Stomach smooth muscle (tissue), 2 donors: Measurements from ENCODE around the gene JADE2.
"Not testable (repeated sequence)": the region's sequence is repeated elsewhere in the genome, so short reads cannot be mapped to it uniquely, and the experiment has no call there.

Source experiments
- H3K27ac ChIP-seq: one replicate; pipeline ENCODE4 v1.7.0; 2013; ENCODE audit warnings: mild to moderate bottlenecking, low read length, inconsistent platforms
- H3K27me3 ChIP-seq, 2 donors: one replicate each; pipeline ENCODE4 v1.7.0; 2013; ENCODE audit warnings: low read length in 2 of 2; ENCODE audit not compliant: insufficient read depth in 2 of 2, control insufficient read depth in 1 of 2
- H3K36me3 ChIP-seq, 2 donors: one replicate each; pipeline ENCODE4 v1.7.0; 2013; ENCODE audit warnings: low read length in 2 of 2; ENCODE audit not compliant: control insufficient read depth in 2 of 2, insufficient read depth in 2 of 2
- H3K4me1 ChIP-seq: one replicate; pipeline ENCODE4 v1.7.0; 2013; ENCODE audit warnings: low read length; ENCODE audit not compliant: control insufficient read depth, insufficient read depth
- H3K4me3 ChIP-seq, 2 donors: one replicate each; pipeline ENCODE4 v1.7.0; 2013; ENCODE audit warnings: low read length in 2 of 2
- H3K9ac ChIP-seq, 2 donors: one replicate each; pipeline ENCODE4 v1.7.0; 2013; ENCODE audit warnings: low read length in 2 of 2, mild to moderate bottlenecking in 1 of 2
- H3K9me3 ChIP-seq, 2 donors: one replicate each; pipeline ENCODE4 v1.7.0; 2013; ENCODE audit warnings: low read length in 2 of 2; ENCODE audit not compliant: control insufficient read depth in 2 of 2
- donor health status: healthy.
- donor health status: Pancreatic carcinoma.

The JADE2 gene

DNA sequence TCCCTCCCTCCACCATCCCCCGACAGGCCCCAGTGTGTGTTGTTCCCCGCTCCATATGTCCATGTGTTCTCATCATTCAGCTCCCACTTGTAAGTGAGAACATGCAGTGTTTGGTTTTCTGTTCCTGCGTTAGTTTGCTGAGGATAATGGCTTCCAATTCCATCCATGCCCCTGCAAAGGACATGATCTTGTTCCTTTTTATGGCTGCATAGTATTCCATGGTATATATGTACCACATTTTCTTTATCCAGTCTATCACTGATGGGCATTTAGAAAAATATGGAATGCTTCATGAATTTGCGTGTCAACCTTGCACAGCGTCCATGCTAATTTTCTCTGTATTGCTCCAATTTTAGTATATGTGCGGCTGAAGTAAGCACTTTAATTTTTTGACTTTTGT, 25.6 kb upstream of the JADE2 start:
- not testable (repeated sequence) for H3K9ac ChIP-seq, H3K4me3 ChIP-seq, H3K27me3 ChIP-seq, H3K4me1 ChIP-seq, H3K9me3 ChIP-seq, H3K36me3 ChIP-seq, H3K27ac ChIP-seq

DNA sequence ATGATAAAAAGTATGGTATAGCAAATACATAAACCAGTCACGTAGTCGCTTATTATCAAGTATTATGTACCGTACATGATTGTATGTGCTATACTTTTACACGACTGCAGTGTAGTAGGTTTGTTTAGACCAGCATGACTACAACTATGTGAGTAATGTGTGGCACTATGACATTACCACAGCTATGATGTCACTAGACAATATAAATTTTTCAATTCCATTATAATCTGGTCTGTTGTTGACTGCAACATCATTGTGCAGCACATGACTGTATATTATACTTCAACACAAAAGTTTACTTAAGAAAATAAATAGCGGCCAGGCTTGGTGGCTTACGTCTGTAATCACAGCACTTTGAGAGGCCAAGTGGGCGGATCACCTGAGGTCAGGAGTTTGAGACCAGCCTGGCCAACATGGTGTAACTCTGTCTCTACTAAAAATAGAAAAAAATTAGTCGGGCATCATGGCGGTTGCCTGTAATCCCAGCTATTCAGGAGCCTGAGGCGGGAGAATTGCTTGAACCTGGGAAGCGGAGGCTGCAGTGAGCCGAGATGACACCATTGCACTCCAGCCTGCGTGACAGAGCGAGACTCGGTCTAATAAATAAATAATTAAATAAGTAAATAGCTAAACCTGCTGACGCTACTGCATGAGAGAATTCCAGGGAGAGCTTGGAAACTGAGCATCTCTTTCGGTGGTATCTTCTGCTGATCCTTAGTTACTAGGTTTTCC, 24.6 kb upstream of the JADE2 start:
- Histone ChIP-seq H3K27ac (no peak overlapping the region), H3K27me3 (no peaks in the 10 kb centered on the region), H3K4me3 (no peak overlapping the region), H3K9me3 (no peaks in the 10 kb centered on the region), H3K9ac (no peak overlapping the region), H3K4me1 (peaks cover 4% of the 10 kb centered on the region), H3K36me3 (no peaks in the 10 kb centered on the region)

DNA sequence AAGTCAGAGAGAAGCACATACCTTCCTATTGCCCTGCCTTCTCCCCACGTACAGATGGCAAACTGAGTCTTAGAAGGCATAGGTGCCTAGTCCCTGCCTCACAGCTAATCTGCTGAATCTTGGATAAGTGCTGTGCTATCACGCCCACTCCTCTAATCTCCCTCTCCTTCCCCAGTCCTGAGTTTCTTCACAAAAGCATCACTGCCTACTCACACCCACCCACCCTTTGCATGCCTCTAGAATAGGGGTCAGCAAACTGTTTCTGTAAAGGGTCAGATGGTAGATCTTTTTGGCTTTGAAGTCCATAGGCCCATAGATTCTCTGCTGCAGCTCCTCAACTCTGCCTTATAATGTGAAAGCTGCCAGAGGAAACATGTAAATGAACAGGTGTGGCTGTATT, 23.2 kb upstream of the JADE2 start:
- no peaks in the 10 kb centered on the region for H3K36me3 ChIP-seq
- no peaks in the 10 kb centered on the region for H3K9me3 ChIP-seq
- no peaks in the 10 kb centered on the region for H3K27me3 ChIP-seq
- H3K4me1 ChIP-seq: peaks cover 9% of the 10 kb centered on the region
- H3K27ac ChIP-seq: no peak overlapping the region
- no peak overlapping the region for H3K9ac ChIP-seq
- H3K4me3 ChIP-seq: no peak overlapping the region

DNA sequence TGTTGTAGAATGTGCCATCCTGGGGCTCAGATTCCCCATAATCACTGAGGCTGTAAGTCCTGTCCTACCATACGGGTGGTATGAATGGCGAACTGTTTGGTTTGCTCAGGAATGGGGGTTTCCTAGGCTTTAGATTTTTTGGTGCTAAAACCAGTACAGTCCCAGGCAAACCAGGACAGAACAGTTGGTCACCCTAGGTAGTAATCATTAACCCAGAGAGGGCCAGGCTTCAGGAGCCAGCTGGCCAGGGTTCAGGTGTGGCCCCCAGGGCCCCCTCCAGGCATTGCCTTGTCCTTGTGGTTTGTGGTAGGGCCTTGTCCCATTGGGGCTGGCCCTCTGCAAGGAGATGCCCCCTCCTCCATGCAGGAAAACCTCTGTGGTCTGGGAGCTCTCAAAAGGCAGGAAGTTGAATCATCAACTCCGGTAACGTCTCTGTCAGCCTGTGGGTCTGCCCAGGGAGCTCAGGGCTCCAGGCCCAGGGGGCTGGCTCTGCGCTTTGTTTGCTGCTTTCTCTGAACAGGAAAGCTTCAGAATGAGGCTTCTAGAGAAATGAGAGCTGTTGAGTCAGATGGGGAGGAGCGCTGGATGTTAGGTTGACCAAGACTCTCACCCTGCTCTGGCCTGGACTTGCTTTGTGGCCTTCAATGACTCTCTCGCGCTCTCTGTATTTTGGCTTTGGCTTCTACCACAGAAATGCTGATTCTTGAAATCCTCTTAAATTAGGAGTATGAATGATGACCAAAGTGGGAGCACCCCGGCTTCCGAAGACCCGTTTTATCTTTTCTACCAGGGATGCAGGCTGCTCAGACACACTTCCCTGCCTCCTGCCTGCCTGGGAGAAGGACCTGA, 22.2 kb upstream of the JADE2 start:
- no peak overlapping the region for H3K4me3 ChIP-seq
- no peaks in the 10 kb centered on the region for H3K27me3 ChIP-seq
- peak overlapping the region; percentile 13 to 25 for H3K9ac ChIP-seq
- no peaks in the 10 kb centered on the region for H3K36me3 ChIP-seq
- H3K9me3 ChIP-seq: no peaks in the 10 kb centered on the region
- H3K4me1 ChIP-seq: peaks cover 9% of the 10 kb centered on the region
- peak overlapping the region; percentile 55 for H3K27ac ChIP-seq

DNA sequence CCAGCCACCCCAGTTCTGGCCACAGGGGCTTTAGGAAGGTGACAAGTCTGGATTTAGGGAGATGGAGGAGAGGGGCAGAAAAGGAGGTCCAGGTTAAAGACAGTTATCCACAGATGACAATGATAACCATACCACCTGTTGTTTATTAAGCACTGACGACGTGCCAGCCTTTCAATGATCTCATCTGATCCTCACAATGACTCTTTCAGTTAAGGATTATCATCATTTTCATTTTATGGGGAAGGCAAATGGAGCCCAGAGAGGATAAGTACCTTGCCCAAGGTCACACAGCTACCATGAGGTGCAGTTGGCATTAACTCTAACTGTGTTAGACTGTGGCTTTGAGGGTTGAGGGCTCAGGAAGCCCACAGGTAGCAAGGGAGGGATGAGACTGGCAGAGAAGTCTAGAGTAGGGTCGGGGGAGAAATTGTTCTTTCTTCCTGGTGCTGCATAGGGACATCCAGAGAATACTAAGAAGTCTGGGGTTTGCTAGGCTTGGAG, 21.5 kb upstream of the JADE2 start:
- Histone ChIP-seq H3K4me1 (peaks cover 9% of the 10 kb centered on the region), H3K36me3 (no peaks in the 10 kb centered on the region), H3K9ac (peak overlapping the region in 1 of 2 donors; percentile 25), H3K4me3 (no peak overlapping the region), H3K27me3 (no peaks in the 10 kb centered on the region), H3K9me3 (no peaks in the 10 kb centered on the region), H3K27ac (peak overlapping the region; percentile 18)

DNA sequence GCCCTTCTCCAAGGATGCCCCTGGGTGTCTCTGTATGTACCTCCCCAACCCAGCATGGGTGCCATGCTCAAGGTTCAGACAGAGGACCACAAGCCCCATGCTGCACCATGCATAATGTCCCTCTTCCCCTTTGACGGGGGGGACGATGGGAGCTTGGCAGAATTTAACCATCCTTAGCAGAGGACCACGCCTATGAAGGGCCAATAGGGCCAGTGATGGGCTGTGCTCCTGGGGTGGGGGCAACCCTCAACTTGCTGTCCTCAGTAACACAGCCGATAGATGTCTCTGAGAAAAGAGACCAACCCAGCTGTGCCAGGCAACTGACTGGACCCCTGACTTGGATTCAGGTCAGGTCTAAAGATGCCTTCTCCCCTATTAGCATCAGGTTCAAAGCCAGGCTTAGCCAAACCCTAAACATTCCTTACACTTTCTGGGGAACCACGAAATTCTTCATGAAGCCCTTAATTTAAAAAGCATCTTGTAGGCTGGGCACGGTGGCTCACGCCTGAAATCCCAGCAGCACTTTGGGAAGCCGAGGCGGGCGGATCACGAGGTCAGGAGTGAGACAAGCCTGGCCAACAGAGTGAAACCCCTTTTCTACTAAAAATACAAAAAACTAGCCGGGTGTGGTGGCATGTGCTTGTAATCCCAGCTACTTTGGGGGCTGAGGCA, 20.7 kb upstream of the JADE2 start:
- Histone ChIP-seq H3K27me3 (no peaks in the 10 kb centered on the region), H3K9ac (no peak overlapping the region), H3K9me3 (no peaks in the 10 kb centered on the region), H3K4me3 (no peak overlapping the region), H3K36me3 (no peaks in the 10 kb centered on the region), H3K4me1 (peaks cover 9% of the 10 kb centered on the region), H3K27ac (peak overlapping the region; percentile 18)

DNA sequence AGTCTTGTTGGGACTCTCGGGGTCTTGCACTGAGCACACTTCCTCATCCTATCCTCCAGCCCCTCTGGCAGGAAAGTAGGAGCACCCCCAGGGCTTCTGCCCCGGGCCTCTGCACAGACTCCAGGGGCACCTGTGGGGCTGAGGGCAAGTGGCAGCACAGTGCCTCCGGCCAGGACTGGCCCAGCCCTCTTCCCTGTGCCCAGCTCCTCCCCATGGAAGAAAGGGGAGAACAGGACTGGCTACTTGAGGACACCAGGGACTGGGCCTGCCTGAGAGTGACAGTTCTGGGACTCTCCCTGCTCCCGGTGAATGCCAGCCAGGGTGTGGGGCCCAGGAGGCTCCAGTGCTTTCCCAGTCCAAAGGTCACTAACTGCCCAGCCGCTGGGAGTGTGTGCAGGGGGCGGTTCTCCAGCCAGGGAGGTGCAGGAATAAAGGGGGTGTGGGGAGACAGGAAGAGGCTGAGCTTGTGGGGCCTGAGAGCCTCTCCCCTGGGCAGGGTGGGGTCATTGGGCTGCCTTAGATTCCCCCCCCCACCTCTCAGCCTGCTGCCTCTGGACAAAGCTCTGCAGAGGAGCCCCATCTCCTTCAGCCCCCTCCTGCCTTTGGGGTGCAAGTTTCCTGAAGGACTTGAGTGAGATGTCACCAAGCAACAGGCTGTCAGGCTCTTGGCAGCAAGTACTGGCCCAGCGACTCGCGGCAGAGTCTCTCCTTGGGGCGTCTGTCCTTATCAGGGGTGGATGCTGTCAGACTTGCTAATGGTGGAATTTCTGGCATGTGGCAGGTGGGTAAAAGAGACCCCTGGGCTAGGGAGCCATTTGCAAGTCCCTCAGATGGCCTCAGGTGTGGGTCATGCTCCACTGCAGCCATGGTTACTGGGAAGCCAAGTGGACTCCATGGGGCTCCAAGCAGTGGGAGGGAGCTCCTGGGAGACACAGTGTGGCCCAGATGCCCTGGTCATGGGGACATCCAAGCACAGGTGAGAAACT, 19.1 kb upstream of the JADE2 start:
- peaks cover 11% of the 10 kb centered on the region for H3K4me1 ChIP-seq
- H3K36me3 ChIP-seq: no peaks in the 10 kb centered on the region
- H3K27ac ChIP-seq: no peak overlapping the region
- H3K4me3 ChIP-seq: peak overlapping the region in 1 of 2 donors; percentile 35
- no peaks in the 10 kb centered on the region for H3K9me3 ChIP-seq
- no peaks in the 10 kb centered on the region for H3K27me3 ChIP-seq
- no peak overlapping the region for H3K9ac ChIP-seq

DNA sequence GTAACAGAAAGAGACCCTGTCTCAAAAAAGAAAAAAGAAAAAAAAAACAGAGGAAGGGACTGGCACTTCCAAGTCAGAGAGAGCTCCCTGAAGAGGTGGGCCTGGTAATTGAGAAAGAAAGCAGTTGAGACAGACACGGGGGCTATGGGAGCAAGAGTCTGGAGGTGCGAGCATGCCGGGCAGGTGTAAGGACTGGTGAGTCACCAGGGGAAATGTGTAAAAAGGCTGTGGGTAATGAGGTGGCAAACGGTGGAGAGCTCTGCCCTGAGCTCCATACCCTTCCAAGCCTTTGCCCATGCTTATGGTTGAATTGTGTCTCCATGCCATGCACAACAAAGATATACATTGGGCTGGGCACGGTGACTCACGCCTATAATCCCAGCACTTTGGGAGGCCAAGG, 18.0 kb upstream of the JADE2 start:
- Histone ChIP-seq H3K9me3 (no peaks in the 10 kb centered on the region), H3K36me3 (no peaks in the 10 kb centered on the region), H3K4me1 (peaks cover 19% of the 10 kb centered on the region), H3K27me3 (no peaks in the 10 kb centered on the region), H3K4me3 (no peak overlapping the region), H3K9ac (no peak overlapping the region), H3K27ac (no peak overlapping the region)

DNA sequence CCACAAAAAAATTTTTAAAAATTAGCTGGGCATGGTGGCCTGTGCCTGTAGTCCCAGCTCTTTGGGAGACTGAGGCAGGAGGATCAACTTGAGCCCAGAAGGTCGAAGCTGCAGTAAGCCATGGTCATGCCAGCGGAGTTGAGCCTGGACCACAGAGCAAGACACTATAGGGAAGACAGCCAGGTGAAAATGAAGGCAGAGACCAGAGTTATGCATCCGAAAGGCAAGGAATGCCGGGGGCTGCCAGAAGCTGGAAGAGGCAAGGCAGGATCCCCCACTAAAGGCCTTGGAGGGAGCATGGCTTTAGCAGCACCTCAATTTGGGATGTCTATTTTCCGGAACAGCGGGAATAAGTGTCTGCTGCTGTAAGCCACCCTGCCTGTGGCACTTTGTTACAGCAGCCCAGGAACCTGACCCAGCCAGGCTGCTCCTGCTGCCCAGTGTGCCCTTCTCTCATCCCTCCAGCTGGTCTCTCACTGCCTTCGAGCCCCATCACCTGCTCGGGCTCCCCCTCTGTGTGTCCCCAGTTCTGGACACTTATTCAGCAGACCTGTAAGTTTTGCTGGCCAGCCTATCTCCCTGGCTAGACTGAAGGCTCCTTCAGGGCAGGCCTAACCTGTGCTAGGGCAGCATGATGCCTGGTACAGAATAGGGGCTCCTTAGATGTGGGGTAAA, 16.8 kb upstream of the JADE2 start:
- no peaks in the 10 kb centered on the region for H3K27me3 ChIP-seq
- H3K36me3 ChIP-seq: no peaks in the 10 kb centered on the region
- H3K4me3 ChIP-seq: no peak overlapping the region
- H3K27ac ChIP-seq: no peak overlapping the region
- peaks cover 16% of the 10 kb centered on the region for H3K4me1 ChIP-seq
- H3K9ac ChIP-seq: no peak overlapping the region
- no peaks in the 10 kb centered on the region for H3K9me3 ChIP-seq
